ENCODE data around the gene KCNQ5. TPM values are rescaled to one million over a fixed set of nuclear protein-coding genes. Genes with fewer than 3 reads are reported as not detected.

The KCNQ5 gene
- total and polyA plus RNA-seq, 10 of the 15 experiments (the other 5 are each of a cell fraction or from before 2014, with no cell fraction given), result 0.60 to 16.2 (median 3.2) TPM

DNA sequence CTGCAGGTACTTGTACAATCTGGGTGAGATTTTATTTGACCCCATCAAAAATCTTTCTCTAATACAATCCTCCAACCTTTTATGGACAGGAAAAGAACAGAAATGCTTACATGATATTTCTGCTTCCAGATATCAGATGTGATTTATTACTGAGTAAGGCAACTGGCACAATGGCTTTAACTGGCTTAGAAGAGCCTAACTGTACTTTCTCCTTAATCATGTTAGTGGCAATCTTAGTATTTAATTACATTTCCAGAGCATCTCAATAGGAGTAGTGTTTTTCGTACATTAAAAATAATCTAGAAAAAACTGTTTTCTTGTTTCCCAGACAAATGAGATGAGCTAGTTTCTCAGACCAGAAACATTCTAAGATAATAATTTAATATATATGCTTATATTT lies 251.6 kb downstream of the KCNQ5 start:
- intact Hi-C loops (cut with micrococcal nuclease; ENCODE audit: unreplicated experiment), result no loop called here
- ChIA-PET CTCF (interaction anchor here (1.0 to 1.3 kb wide), 2 partner anchors 11 to 130 kb away, joined by 3 read pairs; no protein-coding TSS in a partner anchor), POLR2A (no interaction called here), SMC1A (ENCODE audit: uncharacterized antibody, unreplicated experiment) (interaction anchor here (1.2 kb wide), 1 partner anchor 10 kb away, joined by 4 read pairs; no protein-coding TSS in a partner anchor), RAD21 (ENCODE audit: unreplicated experiment) (no interaction called here)
- H3K4me3 ChIP-seq, result no peak overlapping the region
- H3K4me1 ChIP-seq (ENCODE audit: control insufficient read depth, insufficient read depth, low read length), result no peaks in the 10 kb centered on the region
- BruUV-seq (replicated peaks), result no TSS peak
- H3K9me3 ChIP-seq (replicated peaks; ENCODE audit: control insufficient read depth, insufficient read depth, low read length), result no peaks in the 10 kb centered on the region
- H3K27ac ChIP-seq (ENCODE audit: control insufficient read depth, insufficient read depth), result no peak overlapping the region
- H3K4me2 ChIP-seq (ENCODE audit: control insufficient read depth, insufficient read depth), result no peak overlapping the region
- FAIRE-seq (no peak), DNase-seq (ENCODE audit: low read depth, low spot score) (no peak), ATAC-seq (no peak)
- H3K27me3 ChIP-seq (replicated peaks in 1 of 2; ENCODE audit: control insufficient read depth in 2 of 2, insufficient read depth in 2 of 2, low read length in 1 of 2), result no peaks in the 10 kb centered on the region
- no peak overlapping the region for H3K9ac ChIP-seq (ENCODE audit: control insufficient read depth, insufficient read depth, low read length)
- in situ Hi-C loops (cut with MboI), result no loop called here
- no peaks in the 10 kb centered on the region for H4K20me1 ChIP-seq (ENCODE audit: control insufficient read depth, insufficient read depth)
- WGBS (ENCODE audit: insufficient coverage, insufficient replicate concordance, low lambda C conversion rate, missing lambda C conversion rate), result 95% methylated on average over 1 of the region's 1 CpG
- H3K36me3 ChIP-seq (ENCODE audit: control insufficient read depth in 2 of 2, insufficient read depth in 2 of 2, low read length in 1 of 2), result no peaks in the 10 kb centered on the region
- TF ChIP-seq SMAD1 (IDR thresholded peaks at IDR 0.05; ENCODE audit: low read depth, partially characterized antibody) (no peak), ZNF207 (IDR thresholded peaks at IDR 0.05; ENCODE audit: borderline replicate concordance) (no peak), SIX5 (IDR thresholded peaks at IDR 0.05; ENCODE audit: low read depth, low read length, severe bottlenecking) (no peak), GATAD2B (conservative IDR thresholded peaks at IDR 0.05; ENCODE audit: low read depth) (no peak), CEBPB (IDR thresholded peaks at IDR 0.05; ENCODE audit: borderline replicate concordance in 1 of 2, low read depth in 2 of 2, low read length in 2 of 2) (no peak), NFXL1 (IDR thresholded peaks at IDR 0.05; ENCODE audit: borderline replicate concordance) (no peak), RAD51 (IDR thresholded peaks at IDR 0.05) (no peak)
- TF ChIP-seq, protein P1, sequence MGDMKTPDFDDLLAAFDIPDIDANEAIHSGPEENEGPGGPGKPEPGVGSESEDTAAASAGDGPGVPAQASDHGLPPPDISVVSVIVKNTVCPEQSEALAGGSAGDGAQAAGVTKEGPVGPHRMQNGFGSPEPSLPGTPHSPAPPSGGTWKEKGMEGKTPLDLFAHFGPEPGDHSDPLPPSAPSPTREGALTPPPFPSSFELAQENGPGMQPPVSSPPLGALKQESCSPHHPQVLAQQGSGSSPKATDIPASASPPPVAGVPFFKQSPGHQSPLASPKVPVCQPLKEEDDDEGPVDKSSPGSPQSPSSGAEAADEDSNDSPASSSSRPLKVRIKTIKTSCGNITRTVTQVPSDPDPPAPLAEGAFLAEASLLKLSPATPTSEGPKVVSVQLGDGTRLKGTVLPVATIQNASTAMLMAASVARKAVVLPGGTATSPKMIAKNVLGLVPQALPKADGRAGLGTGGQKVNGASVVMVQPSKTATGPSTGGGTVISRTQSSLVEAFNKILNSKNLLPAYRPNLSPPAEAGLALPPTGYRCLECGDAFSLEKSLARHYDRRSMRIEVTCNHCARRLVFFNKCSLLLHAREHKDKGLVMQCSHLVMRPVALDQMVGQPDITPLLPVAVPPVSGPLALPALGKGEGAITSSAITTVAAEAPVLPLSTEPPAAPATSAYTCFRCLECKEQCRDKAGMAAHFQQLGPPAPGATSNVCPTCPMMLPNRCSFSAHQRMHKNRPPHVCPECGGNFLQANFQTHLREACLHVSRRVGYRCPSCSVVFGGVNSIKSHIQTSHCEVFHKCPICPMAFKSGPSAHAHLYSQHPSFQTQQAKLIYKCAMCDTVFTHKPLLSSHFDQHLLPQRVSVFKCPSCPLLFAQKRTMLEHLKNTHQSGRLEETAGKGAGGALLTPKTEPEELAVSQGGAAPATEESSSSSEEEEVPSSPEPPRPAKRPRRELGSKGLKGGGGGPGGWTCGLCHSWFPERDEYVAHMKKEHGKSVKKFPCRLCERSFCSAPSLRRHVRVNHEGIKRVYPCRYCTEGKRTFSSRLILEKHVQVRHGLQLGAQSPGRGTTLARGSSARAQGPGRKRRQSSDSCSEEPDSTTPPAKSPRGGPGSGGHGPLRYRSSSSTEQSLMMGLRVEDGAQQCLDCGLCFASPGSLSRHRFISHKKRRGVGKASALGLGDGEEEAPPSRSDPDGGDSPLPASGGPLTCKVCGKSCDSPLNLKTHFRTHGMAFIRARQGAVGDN (IDR thresholded peaks at IDR 0.05), result no peak
- H2AFZ ChIP-seq (ENCODE audit: control insufficient read depth, low read depth, low read length), result no peak overlapping the region
- no peaks in the 10 kb centered on the region for H3K79me2 ChIP-seq (ENCODE audit: control insufficient read depth, insufficient read depth, low read length)

Measured in GM12878 (cell line).